MG63 (cell line): ENCODE measurements around the gene QKI. TPM values are rescaled to one million over a fixed set of nuclear protein-coding genes. Genes with fewer than 3 reads are reported as not detected.

Experiments used
- DNase-seq: peaks from one replicate; pipeline ENCODE4 v3.0.0-alpha.2; 2020
- H3K27me3 ChIP-seq: fragments of 250-450 bp; sonication (Bioruptor Pico); 2 replicates; pipeline ENCODE4 v1.5.1; 2020; ENCODE audit warnings: mild to moderate bottlenecking, moderate library complexity
- H3K36me3 ChIP-seq: fragments of 250-450 bp; sonication (Bioruptor Pico); 2 replicates; pipeline ENCODE4 v1.5.1; 2020; ENCODE audit warnings: mild to moderate bottlenecking, moderate library complexity
- H3K4me3 ChIP-seq: fragments of 250-450 bp; sonication (Bioruptor Pico); 2 replicates; pipeline ENCODE4 v1.5.1; 2020; ENCODE audit warnings: mild to moderate bottlenecking, moderate library complexity
- H3K9me3 ChIP-seq: fragments of 250-450 bp; sonication (Bioruptor Pico); 2 replicates; pipeline ENCODE4 v1.5.1; 2020; ENCODE audit warnings: mild to moderate bottlenecking, moderate library complexity
- total RNA-seq: library from RNA; depleted of rRNA; stranded (reverse); fragments of >200 nt; shearing (Covaris generic); gene quantifications from 2 replicates; pipeline ENCODE4 v1.2.3, GENCODE V29; 2014; ENCODE audit warnings: low replicate concordance

Gene QKI
- total RNA-seq, 1 experiment from 2014 or later, result 125 TPM

DNA sequence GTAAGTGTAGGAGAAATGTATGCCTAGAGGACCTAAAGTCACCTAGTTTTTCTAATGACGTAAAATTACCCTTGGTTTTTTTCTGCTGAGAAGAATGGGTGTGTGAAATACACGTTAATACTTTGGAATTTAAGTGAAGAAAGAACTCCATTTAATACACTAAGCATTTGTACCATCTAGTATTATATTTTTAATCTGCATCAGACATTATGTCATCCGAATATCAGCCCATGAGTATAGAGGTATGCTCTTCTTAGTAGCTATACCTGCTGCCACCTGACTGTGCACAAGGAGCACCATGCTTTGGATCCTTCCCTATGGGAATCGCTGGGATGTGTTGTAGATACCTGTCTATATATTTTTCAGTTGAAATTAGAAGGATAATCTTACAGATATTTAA lies 106.4 kb downstream of the QKI start:
- H3K4me3 ChIP-seq, result no peak overlapping the region
- no peaks in the 10 kb centered on the region for H3K27me3 ChIP-seq
- H3K36me3 ChIP-seq, result peaks cover 9% of the 10 kb centered on the region; the same call in 1 of the 2 replicates
- H3K9me3 ChIP-seq, result no peaks in the 10 kb centered on the region
- no peak for DNase-seq

- Histone ChIP-seq H3K36me3 (peaks cover 9% of the 10 kb centered on the region; the same call in 1 of the 2 replicates), H3K9me3 (no peaks in the 10 kb centered on the region), H3K27me3 (no peaks in the 10 kb centered on the region), H3K4me3 (no peak overlapping the region)
- no peak for DNase-seq
Observed at GRCh38 chr6:163522033-163522432, 107.5 kb downstream of the QKI start.

DNA sequence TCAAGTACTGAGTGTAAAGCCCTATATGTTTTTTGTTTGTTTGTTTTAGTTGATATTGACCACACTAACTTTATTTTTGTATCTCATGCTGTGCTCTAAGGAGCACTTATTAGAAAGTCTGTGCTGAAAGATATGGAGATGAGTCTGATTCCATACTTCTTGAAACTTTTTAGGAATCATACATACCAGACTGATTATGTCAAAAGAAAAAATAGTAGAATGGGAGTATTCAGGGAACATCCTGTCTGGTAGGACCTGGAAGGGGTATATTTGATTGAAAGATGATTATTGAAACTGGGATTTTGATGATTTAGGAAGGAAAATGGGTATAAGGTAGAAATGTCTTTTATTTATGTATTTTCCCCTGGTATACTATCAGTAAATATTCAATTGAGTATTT lies 111.4 kb downstream of the QKI start:
- Histone ChIP-seq H3K27me3 (no peaks in the 10 kb centered on the region), H3K36me3 (0 out of 2 replicates have a peak, but pooled peaks cover 2% of the 10 kb centered on the region), H3K4me3 (no peak overlapping the region), H3K9me3 (no peaks in the 10 kb centered on the region)
- no peak for DNase-seq

GRCh38 chr6:163526346-163526745 lies 111.8 kb downstream of the QKI start:
- DNase-seq, result no peak

DNA sequence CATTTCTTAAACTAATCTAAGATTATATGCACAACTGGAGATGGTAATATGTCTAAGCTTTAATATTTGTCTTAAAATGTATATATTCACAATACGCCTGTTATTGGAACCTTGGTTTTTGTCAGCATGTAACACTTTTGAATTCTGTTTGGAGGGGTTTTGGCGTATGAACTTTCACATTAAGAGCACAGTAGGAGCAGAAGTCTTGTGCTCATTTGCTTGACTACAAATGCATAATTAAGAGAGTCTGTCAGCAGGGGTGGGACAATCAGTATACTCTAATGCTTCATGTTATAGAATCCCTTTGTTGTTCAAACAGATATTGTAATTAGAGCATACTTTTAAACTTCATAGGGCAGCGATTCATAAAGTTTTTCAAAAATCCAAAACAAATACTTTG lies 112.8 kb downstream of the QKI start:
- 0 out of 2 replicates have a peak, but pooled peaks cover 2% of the 10 kb centered on the region for H3K36me3 ChIP-seq
- no peak for DNase-seq
- H3K9me3 ChIP-seq, result no peaks in the 10 kb centered on the region
- H3K4me3 ChIP-seq, result no peak overlapping the region
- no peaks in the 10 kb centered on the region for H3K27me3 ChIP-seq

More at GRCh38 chr6:163526346-163526745, 111.8 kb downstream of the QKI start:
- no peaks in the 10 kb centered on the region for H3K9me3 ChIP-seq
- no peaks in the 10 kb centered on the region for H3K27me3 ChIP-seq
- H3K4me3 ChIP-seq, result no peak overlapping the region
- 0 out of 2 replicates have a peak, but pooled peaks cover 2% of the 10 kb centered on the region for H3K36me3 ChIP-seq

GRCh38 chr6:163529605-163530004 lies 115.1 kb downstream of the QKI start:
- H3K27me3 ChIP-seq, result no peaks in the 10 kb centered on the region
- DNase-seq, result peak; percentile 50
- H3K4me3 ChIP-seq, result no peak overlapping the region
- peaks cover 9% of the 10 kb centered on the region; the same call in 1 of the 2 replicates for H3K36me3 ChIP-seq
- H3K9me3 ChIP-seq, result no peaks in the 10 kb centered on the region

- Histone ChIP-seq H3K36me3 (peaks cover 12% of the 10 kb centered on the region; the same call in 1 of the 2 replicates), H3K4me3 (no peak overlapping the region), H3K9me3 (no peaks in the 10 kb centered on the region), H3K27me3 (no peaks in the 10 kb centered on the region)
- DNase-seq, result no peak
Observed at GRCh38 chr6:163530406-163530805, 115.9 kb downstream of the QKI start.

DNA sequence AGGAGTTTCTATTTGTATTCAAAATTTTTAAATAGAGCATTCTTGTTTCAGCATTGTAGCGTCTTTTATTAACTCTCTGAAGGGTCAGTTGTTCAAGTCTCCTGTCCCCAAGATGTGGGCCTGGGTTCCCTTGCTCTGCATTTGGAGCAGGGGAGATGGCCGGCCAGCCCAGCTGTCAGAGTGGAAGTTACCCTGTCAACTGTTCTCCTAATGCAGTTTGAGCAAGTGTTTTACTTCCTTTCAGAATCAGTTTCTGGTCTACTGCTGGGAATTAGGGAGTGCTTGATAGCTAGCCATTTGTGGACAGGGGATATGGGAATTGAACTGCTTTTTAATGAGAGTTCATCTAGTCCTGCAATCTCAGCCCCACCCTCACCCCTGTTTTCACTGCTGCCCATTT lies 116.6 kb downstream of the QKI start:
- DNase-seq, result no peak
- H3K9me3 ChIP-seq, result no peaks in the 10 kb centered on the region
- no peak overlapping the region for H3K4me3 ChIP-seq
- no peaks in the 10 kb centered on the region for H3K27me3 ChIP-seq
- peaks cover 18% of the 10 kb centered on the region; the same call in 1 of the 2 replicates for H3K36me3 ChIP-seq

DNA sequence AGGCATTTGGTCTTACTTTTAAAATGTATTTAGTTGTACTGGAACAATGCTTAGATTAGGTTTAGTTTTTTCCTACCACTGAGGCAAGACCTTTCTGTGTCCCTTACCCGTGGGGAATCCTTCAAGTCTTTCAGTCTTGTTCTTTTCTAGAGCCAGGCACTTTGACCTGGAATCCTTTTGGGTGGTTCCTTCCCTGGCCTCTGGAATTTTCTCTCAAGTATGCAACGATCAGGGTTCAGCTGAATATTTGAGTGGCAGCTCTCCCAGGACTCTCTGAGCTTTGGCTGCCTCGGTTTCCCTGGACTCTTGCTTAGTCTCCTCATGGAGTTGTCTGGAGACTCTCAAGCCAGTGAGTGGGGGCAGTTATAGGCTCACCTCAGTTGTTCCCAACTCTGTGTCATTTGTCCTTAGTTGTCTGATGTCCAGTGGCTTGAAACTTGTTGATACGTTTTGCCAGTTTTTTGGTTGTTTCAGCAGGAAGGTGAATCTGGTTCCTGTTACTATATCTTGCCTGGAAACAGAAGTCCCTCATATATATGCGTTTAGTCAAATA lies 118.1 kb downstream of the QKI start:
- no peak overlapping the region for H3K4me3 ChIP-seq
- H3K9me3 ChIP-seq, result no peaks in the 10 kb centered on the region
- H3K27me3 ChIP-seq, result no peaks in the 10 kb centered on the region
- DNase-seq, result no peak
- H3K36me3 ChIP-seq, result peaks cover 33% of the 10 kb centered on the region

DNA sequence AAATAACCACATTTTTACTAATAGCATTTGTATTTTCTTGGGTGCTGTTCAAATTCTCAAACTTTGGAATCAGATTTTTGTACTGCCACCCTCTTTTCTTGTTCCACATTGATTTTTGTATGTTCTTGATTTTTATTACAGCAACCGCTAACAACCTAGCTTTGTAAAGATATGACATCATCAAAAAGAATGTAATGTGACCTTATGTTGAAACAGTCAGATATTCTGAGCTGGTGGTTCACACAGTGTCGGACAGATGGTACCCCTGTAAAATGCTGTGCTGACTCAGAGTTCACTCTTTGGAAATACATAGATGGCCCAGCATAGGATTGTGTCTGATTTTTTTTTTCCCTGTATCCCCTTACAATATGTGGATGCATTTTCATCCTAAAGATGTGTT lies 118.9 kb downstream of the QKI start:
- Histone ChIP-seq H3K27me3 (no peaks in the 10 kb centered on the region), H3K36me3 (peaks cover 41% of the 10 kb centered on the region), H3K9me3 (no peaks in the 10 kb centered on the region), H3K4me3 (no peak overlapping the region)
- DNase-seq, result peak; percentile 36

GRCh38 chr6:163536770-163537169 lies 122.3 kb downstream of the QKI start:
- Histone ChIP-seq H3K4me3 (no peak overlapping the region), H3K36me3 (peaks cover 53% of the 10 kb centered on the region), H3K27me3 (no peaks in the 10 kb centered on the region), H3K9me3 (no peaks in the 10 kb centered on the region)
- DNase-seq, result peak; percentile 16

DNA sequence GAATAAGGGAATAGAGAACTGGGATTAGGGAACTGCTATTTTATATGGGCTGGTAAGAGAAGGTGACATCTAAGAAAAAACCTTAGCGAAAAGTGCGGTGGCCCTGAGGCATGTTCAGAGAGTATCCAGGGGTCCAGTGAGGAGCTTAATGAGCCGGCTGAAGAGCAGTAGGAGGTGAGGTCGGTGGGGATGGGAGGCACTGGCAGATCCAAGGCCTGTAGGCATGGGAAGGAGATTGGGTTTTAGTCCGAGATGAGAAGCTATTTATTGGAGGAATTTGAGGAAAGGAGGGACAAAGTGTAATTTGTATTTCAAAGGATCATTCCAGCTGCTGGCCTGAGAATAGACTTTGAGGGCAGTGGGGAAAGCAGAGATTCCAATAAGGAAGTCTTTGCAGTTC lies 123.8 kb downstream of the QKI start:
- DNase-seq, result no peak
- Histone ChIP-seq H3K36me3 (peaks cover 53% of the 10 kb centered on the region), H3K9me3 (no peaks in the 10 kb centered on the region), H3K27me3 (no peaks in the 10 kb centered on the region), H3K4me3 (no peak overlapping the region)

DNA sequence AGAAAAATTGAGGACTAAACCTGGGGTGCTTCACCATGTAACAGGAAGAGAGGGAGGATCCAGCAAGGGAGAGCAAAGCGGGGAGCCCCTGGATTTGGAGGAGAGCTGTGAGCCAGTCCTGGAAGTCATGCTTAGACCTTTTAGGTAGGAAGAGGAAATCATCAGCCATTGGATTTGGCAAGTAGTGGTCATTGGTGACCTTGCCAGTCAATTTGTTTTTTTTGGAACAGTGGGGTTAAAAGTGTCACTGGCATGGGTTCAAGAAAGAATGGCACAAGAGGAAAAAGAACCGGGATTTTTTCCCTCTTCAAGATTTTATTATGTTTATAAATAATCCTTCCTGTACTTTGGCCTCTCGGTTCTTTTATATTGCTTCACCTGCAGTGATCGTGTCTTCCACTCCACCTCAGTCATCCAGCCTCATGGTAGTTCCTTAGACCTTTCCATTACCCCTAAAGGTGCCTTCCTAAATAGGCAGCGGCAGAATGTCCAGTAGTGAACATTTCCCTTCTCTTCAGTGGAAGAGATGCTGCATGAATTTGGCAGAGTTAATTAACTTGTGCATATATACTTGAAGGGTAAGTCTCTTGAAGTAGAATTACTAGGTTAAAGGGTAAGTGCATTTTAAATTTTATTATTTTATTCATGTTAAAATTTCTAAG lies 124.7 kb downstream of the QKI start:
- no peak for DNase-seq
- H3K4me3 ChIP-seq, result no peak overlapping the region
- H3K36me3 ChIP-seq, result peaks cover 49% of the 10 kb centered on the region
- H3K27me3 ChIP-seq, result no peaks in the 10 kb centered on the region
- H3K9me3 ChIP-seq, result no peaks in the 10 kb centered on the region

GRCh38 chr6:163543321-163543720 lies 128.8 kb downstream of the QKI start:
- Histone ChIP-seq H3K36me3 (peaks cover 25% of the 10 kb centered on the region), H3K9me3 (no peaks in the 10 kb centered on the region), H3K4me3 (no peak overlapping the region), H3K27me3 (no peaks in the 10 kb centered on the region)
- no peak for DNase-seq

DNA sequence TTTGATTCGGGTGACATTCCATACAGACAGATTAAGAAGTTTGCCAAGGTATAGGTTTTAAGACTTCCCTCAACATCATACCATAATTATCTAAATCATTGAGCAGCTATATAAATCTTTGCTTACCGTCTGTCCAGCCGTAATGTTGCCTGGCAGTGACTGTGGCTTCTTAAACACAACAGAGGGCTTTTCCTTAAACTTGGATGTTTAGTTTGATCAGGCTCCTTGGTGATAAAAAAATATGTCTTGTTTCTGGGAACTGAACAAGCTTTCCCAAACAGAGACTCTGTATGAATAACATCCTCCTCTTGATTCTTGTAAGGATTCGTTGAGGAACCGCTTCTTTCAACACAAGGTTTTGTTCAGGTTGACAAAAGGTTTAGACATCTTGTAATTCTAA lies 130.9 kb downstream of the QKI start:
- Histone ChIP-seq H3K9me3 (no peaks in the 10 kb centered on the region), H3K27me3 (no peaks in the 10 kb centered on the region), H3K36me3 (peaks cover 13% of the 10 kb centered on the region), H3K4me3 (no peak overlapping the region)
- no peak for DNase-seq

GRCh38 chr6:163547287-163547686 lies 132.8 kb downstream of the QKI start:
- Histone ChIP-seq H3K9me3 (no peaks in the 10 kb centered on the region), H3K4me3 (no peak overlapping the region), H3K27me3 (no peaks in the 10 kb centered on the region), H3K36me3 (peaks cover 13% of the 10 kb centered on the region)
- no peak for DNase-seq

- Histone ChIP-seq H3K9me3 (no peaks in the 10 kb centered on the region), H3K4me3 (no peak overlapping the region), H3K36me3 (peaks cover 14% of the 10 kb centered on the region), H3K27me3 (no peaks in the 10 kb centered on the region)
- DNase-seq, result no peak
Observed at GRCh38 chr6:163548624-163549023, 134.1 kb downstream of the QKI start.

- no peak for DNase-seq
- Histone ChIP-seq H3K4me3 (no peak overlapping the region), H3K36me3 (peaks cover 27% of the 10 kb centered on the region), H3K27me3 (no peaks in the 10 kb centered on the region), H3K9me3 (no peaks in the 10 kb centered on the region)
Observed at GRCh38 chr6:163554032-163554431, 139.5 kb downstream of the QKI start.
